G401.6 (cell line): Measurements from ENCODE around the gene DMBT1.
"Not testable (repeated sequence)": the region's sequence is repeated elsewhere in the genome, so short reads cannot be mapped to it uniquely, and the experiment has no call there.

Experiments
- FAIRE-seq: peaks from 2 replicates; lab custom pipeline; 2012; peaks lifted over from hg19 to GRCh38; lab: Jason Lieb, UNC

DMBT1 gene

GRCh38 chr10:122587098-122587760 lies 26.7 kb downstream of the DMBT1 start:
- FAIRE-seq: no peak

- FAIRE-seq: no peak
Observed at GRCh38 chr10:122588381-122588780, 27.8 kb downstream of the DMBT1 start.

GRCh38 chr10:122590153-122590552 lies 29.6 kb downstream of the DMBT1 start:
- no peak for FAIRE-seq

GRCh38 chr10:122591736-122592135 lies 31.2 kb downstream of the DMBT1 start:
- no peak for FAIRE-seq

- FAIRE-seq: no peak
Observed at GRCh38 chr10:122592161-122592560, 31.6 kb downstream of the DMBT1 start.

- FAIRE-seq: no peak
Observed at GRCh38 chr10:122617476-122618270, 57.1 kb downstream of the DMBT1 start.

- no peak for FAIRE-seq
Observed at GRCh38 chr10:122618461-122619165, 58.1 kb downstream of the DMBT1 start.

GRCh38 chr10:122620961-122621360 lies 60.4 kb downstream of the DMBT1 start:
- FAIRE-seq: not testable (repeated sequence)

- FAIRE-seq: no peak
Observed at GRCh38 chr10:122624546-122624945, 64.0 kb downstream of the DMBT1 start.

- FAIRE-seq: no peak
Observed at GRCh38 chr10:122630526-122630925, 70.0 kb downstream of the DMBT1 start.

- FAIRE-seq: no peak
Observed at GRCh38 chr10:122632031-122632430, 71.5 kb downstream of the DMBT1 start.

GRCh38 chr10:122632576-122632975 lies 72.0 kb downstream of the DMBT1 start:
- FAIRE-seq: no peak

- no peak for FAIRE-seq
Observed at GRCh38 chr10:122636953-122637352, 76.4 kb downstream of the DMBT1 start.

GRCh38 chr10:122637376-122637775 lies 76.8 kb downstream of the DMBT1 start:
- no peak for FAIRE-seq

- FAIRE-seq: no peak
Observed at GRCh38 chr10:122638106-122638505, 77.6 kb downstream of the DMBT1 start.

- no peak for FAIRE-seq
Observed at GRCh38 chr10:122639801-122640200, 79.2 kb downstream of the DMBT1 start.

GRCh38 chr10:122640921-122641320 lies 80.4 kb downstream of the DMBT1 start:
- FAIRE-seq: no peak

- no peak for FAIRE-seq
Observed at GRCh38 chr10:122642726-122643605, 82.4 kb downstream of the DMBT1 start.

GRCh38 chr10:122643931-122644534 lies 83.5 kb downstream of the DMBT1 start:
- no peak for FAIRE-seq

GRCh38 chr10:122646511-122647382 lies 86.2 kb downstream of the DMBT1 start:
- FAIRE-seq: no peak
